NAMALWA (cell line): Measurements from ENCODE around the gene RPRD2.

Experiments
- DNase-seq: peaks from one replicate; pipeline ENCODE4 v3.0.0-alpha.2; 2015; ENCODE audit warnings: low spot score

Gene RPRD2

GRCh38 chr1:150514913-150515327 lies 151.0 kb downstream of the RPRD2 start:
- no peak for DNase-seq

DNA sequence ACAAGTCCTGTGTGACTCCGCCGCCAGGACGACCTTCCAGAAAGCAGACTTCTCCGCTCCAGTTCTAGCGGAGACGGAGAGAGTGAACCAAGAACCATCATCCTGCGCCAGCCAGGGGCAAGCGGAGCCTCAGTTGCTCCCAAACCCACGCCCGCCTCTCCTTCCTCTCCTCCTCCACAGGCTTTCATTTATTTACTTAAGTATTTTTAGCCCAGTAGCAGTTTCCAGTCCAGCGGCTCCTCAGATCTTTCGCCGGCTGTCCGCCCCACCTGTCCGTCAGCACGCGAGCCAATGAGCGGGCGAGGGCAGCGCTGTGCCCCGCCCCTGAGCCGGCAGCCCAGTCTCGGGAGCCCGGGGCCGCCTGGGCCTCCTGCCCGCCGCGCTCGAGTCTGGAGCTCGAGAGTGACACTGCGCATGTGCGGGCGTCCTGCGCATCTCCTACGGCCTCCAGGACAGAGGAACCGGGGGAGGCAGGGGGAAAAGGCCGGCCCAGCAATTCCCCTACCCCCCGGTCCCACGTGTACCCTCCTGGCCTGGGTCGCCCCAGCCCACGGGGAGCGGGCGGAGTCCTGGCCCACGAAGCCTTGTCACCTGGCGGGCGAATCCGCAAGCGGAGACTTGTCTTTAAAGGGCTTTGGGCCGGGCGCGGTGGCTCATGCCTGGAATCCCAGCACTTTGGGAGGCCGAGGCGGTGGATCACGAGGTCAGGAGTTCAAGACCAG lies 151.5 kb downstream of the RPRD2 start, which contains the start of gene FALEC:
Gene FALEC (plus strand): TSS at position 425 of the 722 bp plus-strand sequence.
- DNase-seq, result peak; percentile 98

- peak; percentile 48 for DNase-seq
These were observed 152.2 kb downstream of the RPRD2 start for GRCh38 chr1:150516050-150516591.

DNA sequence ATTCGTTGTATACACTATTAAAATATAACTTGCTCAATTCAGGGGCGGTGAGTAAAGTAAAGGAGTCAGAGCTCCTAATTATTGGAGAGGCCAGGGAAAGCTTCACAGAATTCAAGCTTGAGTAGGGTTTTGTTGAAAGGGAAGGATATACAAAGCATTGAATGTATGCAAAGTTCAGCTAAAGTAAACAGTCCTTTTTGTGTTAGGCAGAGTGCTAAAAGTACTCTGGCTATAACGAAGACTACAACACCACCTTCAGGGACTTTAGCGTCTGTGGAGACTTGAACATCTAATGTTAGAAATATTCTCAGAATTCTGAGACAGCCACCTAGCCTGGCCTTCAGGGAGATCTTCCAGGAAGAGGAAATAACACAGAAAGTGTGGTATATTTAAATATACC lies 152.7 kb downstream of the RPRD2 start:
- peak; percentile 70 for DNase-seq

DNA sequence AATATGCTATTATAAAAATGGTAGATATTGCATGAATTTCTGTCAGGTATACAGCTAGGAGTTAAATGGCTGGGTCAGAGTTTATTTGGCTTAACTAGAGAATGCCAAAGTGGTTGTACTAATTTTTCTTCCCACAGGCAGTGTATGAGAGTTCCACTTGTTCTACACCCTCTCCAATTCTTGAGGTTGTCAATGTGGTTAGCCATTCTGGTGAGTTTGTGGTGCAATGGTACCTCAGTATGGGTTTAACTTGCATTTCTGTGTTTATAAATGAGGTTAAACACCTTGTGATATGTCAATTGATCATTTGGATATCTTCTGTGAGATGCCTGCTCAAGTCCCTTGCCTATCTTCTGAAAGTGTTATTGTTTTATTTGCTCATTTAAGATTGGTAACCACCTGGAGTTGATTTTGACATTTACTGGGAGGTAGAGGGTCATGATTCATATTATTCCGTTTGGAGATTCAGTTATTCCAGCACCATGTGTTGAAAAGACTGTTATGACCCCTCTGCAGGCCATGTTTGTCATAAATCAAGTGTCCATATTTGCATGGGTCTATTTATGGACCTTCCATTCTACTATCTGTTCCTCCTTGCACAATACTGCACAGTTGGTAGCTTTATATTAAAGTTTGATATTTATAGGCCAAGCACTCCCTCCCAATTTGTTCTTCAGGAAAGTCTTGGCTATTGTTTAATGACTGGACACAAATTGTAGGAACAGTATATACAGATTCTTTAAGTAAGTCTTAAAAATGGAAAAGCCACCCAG lies 157.4 kb downstream of the RPRD2 start:
- DNase-seq, result no peak

DNA sequence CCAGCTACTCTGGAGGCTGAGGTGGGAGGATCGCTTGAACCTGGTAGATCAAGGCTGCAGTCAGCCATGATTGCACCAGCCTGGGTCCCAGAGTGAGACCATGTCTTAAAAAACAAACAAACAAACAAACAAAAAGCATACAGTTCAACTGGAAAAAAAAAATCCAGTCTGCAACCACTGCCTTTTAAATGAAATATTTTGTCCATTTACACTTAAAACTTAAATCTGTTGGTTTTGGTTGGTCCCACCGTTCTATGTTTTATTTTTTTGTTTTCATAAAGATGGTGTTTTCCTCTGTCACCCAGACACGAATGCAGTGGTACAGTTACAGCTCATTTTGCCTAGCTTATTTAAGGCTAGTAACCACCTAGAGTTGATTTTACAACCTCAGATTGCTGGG lies 161.4 kb downstream of the RPRD2 start:
- no peak for DNase-seq
